OCI-LY7 (cell line): ENCODE data around the gene GBP3.

ENCODE experiments used
- CTCF ChIP-seq: fragments of 200-600 bp; sonication (generic); conservative IDR thresholded peaks from 2 replicates; pipeline ENCODE4 v1.5.1; 2014; ENCODE audit warnings: mild to moderate bottlenecking, antibody characterized with exemption, low read length, moderate library complexity, mixed read lengths
- EZH2phosphoT487 ChIP-seq: fragments of 200-600 bp; sonication (generic); IDR thresholded peaks from 2 replicates; pipeline ENCODE4 v1.6.1; 2018; ENCODE audit warnings: low read depth, borderline replicate concordance, mild to moderate bottlenecking, mixed run types, antibody characterized with exemption, low read length, moderate library complexity, mixed read lengths

- TF ChIP-seq CTCF (no peak), EZH2phosphoT487 (no peak)
Measured at GRCh38 chr1:88990426-88990825, 32.2 kb downstream of the GBP3 start.
